Peyer's patch (tissue), 4 donors: ENCODE data around the gene CFAP97D1.

Experiments used
- CTCF ChIP-seq, 6 experiments: fragments of 450-650 bp in 4 of 6; fragments of 200-600 bp in 2 of 6; sonication (generic) in 1 of 6; IDR thresholded peaks; one replicate each; pipeline ENCODE4 v1.5.1; 2017 to 2019; ENCODE audit warnings: antibody characterized with exemption in 6 of 6, mild to moderate bottlenecking in 3 of 6, moderate library complexity in 1 of 6
- POLR2A ChIP-seq, 2 donors: fragments of 450-650 bp; IDR thresholded peaks; one replicate each; pipeline ENCODE4 v1.5.1; 2017; ENCODE audit warnings: antibody characterized with exemption in 2 of 2, mild to moderate bottlenecking in 2 of 2, moderate library complexity in 2 of 2

DNA sequence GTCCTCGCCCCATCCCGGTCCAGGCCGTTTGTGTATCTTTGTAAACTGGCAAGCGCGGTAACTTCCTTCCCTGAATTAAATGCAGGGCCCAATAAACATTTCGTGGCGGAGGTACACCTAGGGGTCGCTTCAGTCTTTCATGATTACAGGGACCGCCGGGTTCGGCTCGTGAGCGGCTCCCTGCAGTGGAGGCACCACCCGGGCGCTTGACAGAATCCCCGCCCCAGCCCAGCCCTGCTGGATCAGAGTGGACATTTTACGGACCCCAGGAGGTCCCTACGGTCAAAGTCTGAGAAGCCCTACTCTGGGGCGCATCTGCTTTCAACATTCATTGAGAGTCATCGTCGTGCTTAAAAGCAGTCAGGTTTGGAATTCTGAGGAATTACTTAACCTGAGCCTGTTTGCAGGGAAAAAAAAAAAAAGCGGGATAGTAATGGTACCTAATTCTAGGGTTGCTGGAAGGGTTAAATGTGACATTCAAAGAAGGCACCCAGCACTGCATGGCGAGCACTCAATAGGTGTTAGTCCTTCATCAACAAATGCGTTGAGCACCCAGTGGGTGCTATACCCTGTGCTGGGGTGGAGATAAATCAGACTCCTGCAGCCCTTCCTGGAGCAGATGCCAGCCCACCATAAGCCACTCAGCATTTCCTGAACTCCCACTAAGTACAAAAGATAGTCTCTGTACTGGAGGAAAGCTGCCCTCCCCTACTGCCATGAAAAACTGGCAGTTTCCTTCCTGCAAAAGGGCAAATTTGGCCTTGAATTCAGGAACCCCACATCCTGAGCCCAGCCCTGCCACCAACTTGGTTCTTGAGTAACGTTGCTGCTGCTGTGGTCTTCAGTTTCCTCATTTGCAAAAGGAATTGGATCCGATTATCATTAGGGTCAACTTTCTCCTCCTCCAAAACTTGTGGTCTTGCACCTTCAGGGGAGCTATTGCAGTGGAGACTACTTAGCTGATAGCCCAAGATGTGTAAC lies 800 bp upstream of the CFAP97D1 start:
- TF ChIP-seq CTCF (IDR thresholded peaks at IDR 0.05) (peak in 1 of 6 experiments; percentile 19), POLR2A (IDR thresholded peaks at IDR 0.05) (peak in 1 of 2 donors; percentile 19)
